ENCODE data around the gene SAMD4A.

Gene SAMD4A

GRCh38 chr14:54550514-54550913 lies 16.4 kb upstream of the SAMD4A start:
- H3K27ac ChIP-seq, result no peak overlapping the region
- TF ChIP-seq CTCF (IDR thresholded peaks at IDR 0.05), result no peak
- no peak for DNase-seq (ENCODE audit: low spot score)
- H3K4me3 ChIP-seq, result no peak overlapping the region

DNA sequence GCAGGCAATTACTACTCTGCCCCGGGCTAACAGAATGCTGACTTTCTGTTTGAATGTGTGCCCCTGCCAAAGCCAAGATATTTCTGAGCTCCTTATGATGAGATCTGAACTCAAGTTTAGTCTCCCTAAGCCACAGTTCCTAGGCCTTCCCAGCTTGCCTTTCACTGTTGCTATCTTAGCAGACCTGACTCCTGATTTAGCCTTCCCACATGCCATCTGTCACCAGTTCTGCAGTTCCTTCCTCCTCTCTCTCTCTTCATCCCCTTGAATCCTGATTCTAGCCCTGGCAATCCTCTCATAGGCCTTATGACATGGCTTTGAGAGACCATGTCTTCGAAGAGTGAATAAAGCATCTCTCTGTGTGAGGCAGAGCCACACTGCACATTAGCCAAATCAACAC lies 12.5 kb upstream of the SAMD4A start:
- no peak overlapping the region for H3K27ac ChIP-seq

GRCh38 chr14:54555651-54556050 lies 11.3 kb upstream of the SAMD4A start:
- DNase-seq (ENCODE audit: low spot score), result no peak
- Histone ChIP-seq H3K27ac (no peak overlapping the region), H3K4me3 (no peak overlapping the region)
- no peak for TF ChIP-seq CTCF (IDR thresholded peaks at IDR 0.05)

More for the DNA sequence above, 12.5 kb upstream of the SAMD4A start:
- TF ChIP-seq CTCF (IDR thresholded peaks at IDR 0.05), result no peak
- no peak for DNase-seq (ENCODE audit: low spot score)
- no peak overlapping the region for H3K4me3 ChIP-seq

- TF ChIP-seq CTCF (IDR thresholded peaks at IDR 0.05), result no peak
- DNase-seq (ENCODE audit: low spot score), result no peak
- no peak overlapping the region for H3K27ac ChIP-seq
- H3K4me3 ChIP-seq, result no peak overlapping the region
Observed at GRCh38 chr14:54556535-54556934, 10.4 kb upstream of the SAMD4A start.

DNA sequence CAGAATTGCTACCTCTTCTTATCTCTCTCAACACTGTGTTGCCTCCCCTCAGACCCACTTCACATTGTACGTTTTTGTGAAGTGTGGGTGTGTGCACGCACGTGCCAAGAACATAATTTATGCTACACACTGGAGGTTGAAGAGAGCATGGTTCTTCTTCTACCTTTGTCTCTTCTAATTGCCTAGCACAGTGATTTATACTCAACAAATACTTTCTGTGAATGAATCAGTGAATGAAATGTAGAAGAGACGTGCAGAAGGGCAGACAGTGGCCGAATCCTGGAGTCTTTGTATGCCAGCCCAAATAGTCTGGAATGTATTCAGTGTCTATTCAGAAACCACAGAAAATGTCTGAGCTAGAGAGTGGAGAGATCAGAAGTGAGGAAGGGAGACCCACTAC lies 4.6 kb upstream of the SAMD4A start:
- no peak for DNase-seq (ENCODE audit: low spot score)

DNA sequence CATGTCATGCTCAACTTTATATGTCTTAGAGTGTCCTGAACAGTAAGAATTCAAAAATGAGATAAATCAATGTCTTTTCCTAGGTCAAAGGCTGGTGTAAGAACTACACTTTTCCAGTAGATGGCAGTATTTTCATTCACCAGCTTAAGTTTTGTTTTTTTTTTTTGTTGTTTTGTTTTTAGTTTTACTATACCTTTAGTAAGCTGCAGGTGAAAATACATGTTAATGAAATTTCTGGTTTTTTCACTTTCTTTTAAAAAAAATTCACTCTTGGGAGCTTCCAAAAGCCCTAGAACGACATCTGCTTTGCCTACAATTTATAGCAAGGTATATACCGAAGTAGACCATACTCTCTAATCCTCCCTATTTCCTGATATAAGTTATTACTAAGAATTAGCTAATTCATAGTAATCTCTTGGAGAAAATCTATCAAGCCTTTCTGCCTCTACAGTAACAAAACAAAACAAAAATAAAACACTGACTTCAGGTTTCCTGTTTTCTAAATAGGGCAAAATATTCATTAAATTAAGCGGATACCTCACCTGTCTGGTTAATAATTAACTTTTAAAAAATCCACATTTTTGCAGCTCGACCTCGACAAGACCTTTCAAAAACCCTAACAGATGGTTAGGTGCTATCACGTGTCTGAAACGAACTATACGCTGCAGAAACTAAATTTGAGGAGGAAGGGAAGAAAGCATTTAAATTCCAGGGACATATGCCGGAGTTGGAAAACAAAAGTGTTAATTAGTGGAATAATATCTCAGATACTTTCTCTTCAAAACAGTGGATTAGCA lies 2.7 kb upstream of the SAMD4A start:
- peak; percentile 64 for TF ChIP-seq CTCF (IDR thresholded peaks at IDR 0.05)
- Histone ChIP-seq H3K27ac (peak overlapping the region; percentile 98), H3K4me3 (peak overlapping the region; percentile 91)
- no peak for DNase-seq (ENCODE audit: low spot score)

More for the DNA sequence above, 4.6 kb upstream of the SAMD4A start:
- Histone ChIP-seq H3K4me3 (no peak overlapping the region), H3K27ac (no peak overlapping the region)
- TF ChIP-seq CTCF (IDR thresholded peaks at IDR 0.05), result no peak

All from coronary artery (tissue), 2 donors.